22Rv1 (cell line): ENCODE data around the gene CNGA3.

ENCODE experiments used
- H3K27ac ChIP-seq: fragments of 450-650 bp; 2 replicates; pipeline ENCODE4 v1.5.1; 2017
- ZFX ChIP-seq: fragments of 450-650 bp; IDR thresholded peaks from 2 replicates; pipeline ENCODE4 v1.6.1; 2017; ENCODE audit warnings: antibody characterized with exemption, borderline replicate concordance
- TF ChIP-seq, protein P1 (sequence below): fragments of 450-650 bp; IDR thresholded peaks from 2 replicates; pipeline ENCODE4 v1.5.1; 2017; ENCODE audit warnings: mild to moderate bottlenecking

The CNGA3 gene

DNA sequence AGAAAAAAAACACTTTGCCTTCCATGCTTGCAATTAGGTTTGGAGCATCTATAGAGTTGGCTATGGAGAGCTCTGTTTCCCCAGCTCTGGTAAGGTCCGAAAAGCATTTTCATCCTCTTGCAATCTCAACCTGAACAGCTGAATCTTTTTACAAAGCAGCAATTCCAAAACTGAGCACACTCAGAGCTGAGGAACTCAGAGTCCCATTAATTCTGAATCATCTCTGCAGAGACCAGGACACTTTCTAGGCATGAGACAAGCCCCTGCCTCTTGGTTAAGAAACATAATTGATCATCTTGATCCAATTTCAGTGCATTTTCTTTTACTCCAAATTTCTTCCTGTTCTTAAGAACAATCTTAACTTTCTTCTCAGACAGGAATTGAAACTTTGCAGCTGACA is 4.2 kb downstream of the CNGA3 start:
- no peak overlapping the region for H3K27ac ChIP-seq
- TF ChIP-seq ZFX = no peak
- TF ChIP-seq, protein P1, sequence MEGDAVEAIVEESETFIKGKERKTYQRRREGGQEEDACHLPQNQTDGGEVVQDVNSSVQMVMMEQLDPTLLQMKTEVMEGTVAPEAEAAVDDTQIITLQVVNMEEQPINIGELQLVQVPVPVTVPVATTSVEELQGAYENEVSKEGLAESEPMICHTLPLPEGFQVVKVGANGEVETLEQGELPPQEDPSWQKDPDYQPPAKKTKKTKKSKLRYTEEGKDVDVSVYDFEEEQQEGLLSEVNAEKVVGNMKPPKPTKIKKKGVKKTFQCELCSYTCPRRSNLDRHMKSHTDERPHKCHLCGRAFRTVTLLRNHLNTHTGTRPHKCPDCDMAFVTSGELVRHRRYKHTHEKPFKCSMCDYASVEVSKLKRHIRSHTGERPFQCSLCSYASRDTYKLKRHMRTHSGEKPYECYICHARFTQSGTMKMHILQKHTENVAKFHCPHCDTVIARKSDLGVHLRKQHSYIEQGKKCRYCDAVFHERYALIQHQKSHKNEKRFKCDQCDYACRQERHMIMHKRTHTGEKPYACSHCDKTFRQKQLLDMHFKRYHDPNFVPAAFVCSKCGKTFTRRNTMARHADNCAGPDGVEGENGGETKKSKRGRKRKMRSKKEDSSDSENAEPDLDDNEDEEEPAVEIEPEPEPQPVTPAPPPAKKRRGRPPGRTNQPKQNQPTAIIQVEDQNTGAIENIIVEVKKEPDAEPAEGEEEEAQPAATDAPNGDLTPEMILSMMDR = no peak

DNA sequence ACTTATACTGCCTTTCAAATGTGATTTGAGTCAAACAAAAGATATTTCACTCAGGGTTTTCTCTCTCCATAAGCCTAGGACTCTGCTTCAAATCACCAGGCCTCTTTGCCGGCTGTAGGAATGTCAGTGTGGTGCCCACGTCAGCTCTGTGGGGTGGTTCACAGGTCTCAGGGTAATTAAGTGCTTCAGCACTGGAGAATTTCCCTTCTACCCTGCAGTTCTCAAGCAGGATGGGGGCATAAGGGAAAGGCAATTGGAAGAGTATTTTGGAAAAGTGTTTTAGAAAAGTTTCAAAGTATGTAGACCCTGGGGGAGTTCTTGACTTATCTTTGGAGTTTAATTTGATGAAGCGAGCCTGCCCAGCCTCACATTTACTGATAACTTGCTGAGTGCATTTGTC is 9.6 kb downstream of the CNGA3 start:
- TF ChIP-seq, protein P1 = no peak
- TF ChIP-seq ZFX = no peak
- no peak overlapping the region for H3K27ac ChIP-seq

DNA sequence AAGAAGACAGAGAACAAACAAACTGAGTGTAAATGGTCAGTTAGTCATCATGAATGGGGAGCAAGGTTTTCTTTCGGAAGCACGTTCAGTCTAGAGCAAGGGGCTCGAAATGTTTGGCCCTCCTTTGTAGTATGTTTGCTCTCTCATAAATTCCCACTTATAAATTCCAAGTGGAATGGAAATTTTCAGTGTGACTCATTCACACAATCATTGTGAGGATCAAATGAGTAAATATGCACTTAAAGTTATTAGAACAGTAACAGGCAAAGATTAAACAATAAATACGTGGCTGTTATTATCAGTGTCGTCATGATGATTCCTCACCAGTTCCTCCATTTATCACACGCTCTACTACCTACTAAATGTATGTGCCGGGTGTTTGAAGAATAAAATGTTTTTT is 10.5 kb downstream of the CNGA3 start:
- TF ChIP-seq, protein P1 = no peak
- TF ChIP-seq ZFX = no peak
- H3K27ac ChIP-seq = no peak overlapping the region

DNA sequence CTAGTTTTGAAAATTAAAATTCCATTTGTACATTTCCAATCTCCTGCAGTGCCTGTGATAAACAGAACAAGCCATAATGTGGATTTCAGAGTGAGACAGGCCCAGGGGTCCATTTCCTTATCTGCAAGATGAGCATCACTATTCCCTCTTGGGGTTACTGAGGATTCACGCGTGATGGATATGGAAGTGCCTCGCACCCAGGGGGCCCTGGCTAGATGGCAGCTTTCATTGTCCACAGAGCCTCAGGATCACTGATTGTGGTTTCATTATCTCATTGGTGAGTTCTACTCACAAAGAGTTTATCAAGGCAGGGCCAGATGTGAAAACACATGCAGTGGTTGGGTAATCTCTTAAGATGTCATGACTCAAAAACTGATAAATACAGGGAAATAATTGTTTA is 11.6 kb downstream of the CNGA3 start:
- TF ChIP-seq ZFX = no peak
- TF ChIP-seq, protein P1 = no peak
- no peak overlapping the region for H3K27ac ChIP-seq

DNA sequence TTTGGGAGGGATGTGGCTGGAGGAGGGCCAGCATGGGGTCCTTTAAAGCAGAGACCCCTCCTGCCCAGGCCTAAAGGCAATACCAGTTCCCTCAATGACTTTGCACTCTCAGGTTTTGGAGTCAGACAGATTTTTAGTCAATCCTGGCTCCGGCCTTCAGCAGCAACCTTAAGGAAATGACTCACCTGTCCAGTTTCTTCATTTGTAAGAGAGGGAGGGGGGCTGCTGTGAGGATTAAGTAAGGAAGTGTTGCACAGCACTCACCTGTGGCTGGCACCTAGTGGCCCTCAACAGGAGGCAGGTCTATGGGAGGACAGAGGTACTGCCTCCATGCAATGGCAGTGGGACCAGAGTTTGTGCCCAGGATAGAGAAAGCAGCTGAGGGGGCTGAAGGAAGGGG is 13.7 kb downstream of the CNGA3 start:
- H3K27ac ChIP-seq = no peak overlapping the region
- no peak for TF ChIP-seq ZFX
- TF ChIP-seq, protein P1 = no peak

DNA sequence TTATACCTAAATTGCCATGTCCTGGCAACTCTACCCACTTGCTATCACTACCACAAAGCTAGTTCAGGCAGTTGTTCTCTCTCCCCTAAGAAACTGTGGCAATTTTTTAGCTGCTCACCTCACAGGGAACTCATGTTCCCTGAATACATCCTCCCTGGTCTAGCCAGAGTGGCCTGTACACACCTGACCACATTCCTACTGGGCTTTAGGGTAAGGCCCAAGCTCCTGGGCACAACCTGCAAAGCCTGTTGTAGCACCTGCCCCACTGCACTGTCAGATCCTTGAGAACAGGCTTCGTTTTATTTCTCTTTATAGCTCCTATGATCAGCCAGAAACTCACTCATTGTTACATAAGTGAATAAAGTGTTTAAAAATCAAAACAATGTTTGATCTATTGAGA is 21.5 kb downstream of the CNGA3 start:
- TF ChIP-seq, protein P1 = no peak
- no peak for TF ChIP-seq ZFX

DNA sequence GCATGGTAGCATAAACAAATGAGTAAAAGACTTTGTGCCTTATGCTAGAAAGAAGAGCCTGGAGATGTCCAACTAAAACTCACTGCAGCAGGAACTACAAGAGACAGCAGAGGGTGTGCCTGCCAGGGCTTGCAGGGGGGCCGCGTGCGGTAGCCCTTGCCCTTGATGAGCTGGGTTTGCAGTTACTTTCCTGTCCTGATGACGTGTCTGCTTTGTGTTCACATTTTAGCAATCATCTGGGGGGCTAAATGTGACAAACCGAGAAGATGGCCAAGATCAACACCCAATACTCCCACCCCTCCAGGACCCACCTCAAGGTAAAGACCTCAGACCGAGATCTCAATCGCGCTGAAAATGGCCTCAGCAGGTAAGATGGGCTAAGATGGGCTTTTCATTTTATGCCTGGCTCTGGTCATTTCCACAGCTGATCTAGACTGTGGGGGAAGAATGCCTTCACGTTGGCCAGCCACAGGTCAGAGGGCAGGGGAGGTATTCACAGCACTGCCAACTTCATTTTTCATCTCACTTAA is 23.5 kb downstream of the CNGA3 start:
- H3K27ac ChIP-seq = no peak overlapping the region
- TF ChIP-seq, protein P1 = no peak
- TF ChIP-seq ZFX = no peak

More for the DNA sequence above, 21.5 kb downstream of the CNGA3 start:
- no peak overlapping the region for H3K27ac ChIP-seq
